Neuronal stem cell (in vitro differentiated cells): ENCODE results near the gene EXOC1.
A peak's percentile ranks its signal among the peaks of the same experiment; 100 is the strongest.

Source experiments
- DNase-seq: peaks from one replicate; pipeline ENCODE4 v3.0.0-alpha.2; 2013; ENCODE audit warnings: low spot score
- H2AFZ ChIP-seq: one replicate; pipeline ENCODE4 v1.6.1; 2013; ENCODE audit warnings: mild to moderate bottlenecking, low read length, inconsistent platforms
- H2AK5ac ChIP-seq: 2 replicates; pipeline ENCODE4 v1.6.1; 2013; ENCODE audit warnings: low read depth, mild to moderate bottlenecking, inconsistent platforms, low read length, moderate library complexity, mixed read lengths
- H2BK120ac ChIP-seq: 2 replicates; pipeline ENCODE4 v1.6.1; 2013; ENCODE audit warnings: low read depth, mild to moderate bottlenecking, inconsistent platforms, low read length, moderate library complexity, mixed read lengths
- H2BK12ac ChIP-seq: one replicate; pipeline ENCODE4 v1.6.1; 2013; ENCODE audit warnings: low read length, inconsistent platforms
- H2BK15ac ChIP-seq: 2 replicates; pipeline ENCODE4 v1.6.1; 2013; ENCODE audit warnings: mild to moderate bottlenecking, low read length, inconsistent platforms, mixed read lengths
- H2BK5ac ChIP-seq: one replicate; pipeline ENCODE4 v1.6.1; 2013; ENCODE audit warnings: inconsistent platforms, mild to moderate bottlenecking, low read length, moderate library complexity
- H3K14ac ChIP-seq: one replicate; pipeline ENCODE4 v1.6.1; 2013; ENCODE audit warnings: low read length, inconsistent platforms
- H3K18ac ChIP-seq: 2 replicates; pipeline ENCODE4 v1.6.1; 2013; ENCODE audit warnings: low read length, inconsistent platforms
- H3K23ac ChIP-seq: 2 replicates; pipeline ENCODE4 v1.6.1; 2013; ENCODE audit warnings: low read depth, mild to moderate bottlenecking, mixed read lengths, low read length, inconsistent platforms; ENCODE audit not compliant: poor library complexity
- H3K27ac ChIP-seq: replicated peaks from 3 replicates; pipeline ENCODE4 v1.5.1; 2013; ENCODE audit warnings: low read length, inconsistent platforms
- H3K27me3 ChIP-seq, 3 experiments: 2 replicates each; pipeline ENCODE4 v1.6.1; 2013; ENCODE audit warnings: low read length in 3 of 3, mild to moderate bottlenecking in 2 of 3, inconsistent platforms in 1 of 3, low read depth in 1 of 3, mixed read lengths in 1 of 3, moderate library complexity in 1 of 3; ENCODE audit not compliant: control insufficient read depth in 3 of 3, insufficient read depth in 3 of 3
- H3K36me3 ChIP-seq, 2 donors: replicated peaks in 1 of 2; 2 replicates each; pipeline ENCODE4 v1.6.1; 2013; ENCODE audit warnings: low read length in 2 of 2; ENCODE audit not compliant: control insufficient read depth in 2 of 2, insufficient read depth in 2 of 2
- H3K4ac ChIP-seq: 2 replicates; pipeline ENCODE4 v1.6.1; 2013; ENCODE audit warnings: inconsistent platforms, mild to moderate bottlenecking, low read length, moderate library complexity
- H3K4me1 ChIP-seq, 2 donors: 1 replicate in 1 of 2; 2 replicates in 1 of 2; pipeline ENCODE4 v1.6.1; 2013; ENCODE audit warnings: low read length in 2 of 2, low read depth in 1 of 2; ENCODE audit not compliant: control insufficient read depth in 2 of 2, insufficient read depth in 1 of 2
- H3K4me2 ChIP-seq: one replicate; pipeline ENCODE4 v1.6.1; 2013; ENCODE audit warnings: mild to moderate bottlenecking, low read length, inconsistent platforms; ENCODE audit not compliant: insufficient read depth, poor library complexity, severe bottlenecking
- H3K4me3 ChIP-seq, 2 donors: 2 replicates each; pipeline ENCODE4 v1.5.1; 2013; ENCODE audit warnings: low read length in 2 of 2, mild to moderate bottlenecking in 2 of 2, inconsistent platforms in 1 of 2, moderate library complexity in 1 of 2
- H3K79me1 ChIP-seq: one replicate; pipeline ENCODE4 v1.6.1; 2013; ENCODE audit warnings: low read depth, mild to moderate bottlenecking, inconsistent platforms, low read length, moderate library complexity
- H3K9ac ChIP-seq: one replicate; pipeline ENCODE4 v1.6.1; 2013; ENCODE audit warnings: mild to moderate bottlenecking, low read depth, low read length, inconsistent platforms; ENCODE audit not compliant: poor library complexity
- H3K9me3 ChIP-seq, 2 donors: replicated peaks in 1 of 2; 2 replicates each; pipeline versions ENCODE3 to v1.6.1; 2013; ENCODE audit warnings: low read length in 2 of 2, mild to moderate bottlenecking in 2 of 2, inconsistent platforms in 1 of 2, low read depth in 1 of 2, mixed read lengths in 1 of 2, moderate library complexity in 1 of 2; ENCODE audit not compliant: control insufficient read depth in 2 of 2, insufficient read depth in 1 of 2
- H4K8ac ChIP-seq: one replicate; pipeline ENCODE4 v1.6.1; 2013; ENCODE audit warnings: low read depth, mild to moderate bottlenecking, inconsistent platforms, low read length, moderate library complexity
- H4K91ac ChIP-seq: one replicate; pipeline ENCODE4 v1.6.1; 2013; ENCODE audit warnings: low read length, low read depth, mild to moderate bottlenecking, inconsistent platforms; ENCODE audit not compliant: poor library complexity
- WGBS, 2 donors: extraction: QIAGEN DNeasy Blood & Tissue Kit; methylation state at CpG; one replicate each; pipeline ENCODE4 v1.1.7; 2013; ENCODE audit warnings: missing lambda C conversion rate in 2 of 2, mixed read lengths in 1 of 2; ENCODE audit not compliant: insufficient read length in 2 of 2, insufficient replicate concordance in 1 of 2; ENCODE audit errors: extremely low coverage in 2 of 2; 5-methylcytosine and 5-hydroxymethylcytosine counted together

The EXOC1 gene

DNA sequence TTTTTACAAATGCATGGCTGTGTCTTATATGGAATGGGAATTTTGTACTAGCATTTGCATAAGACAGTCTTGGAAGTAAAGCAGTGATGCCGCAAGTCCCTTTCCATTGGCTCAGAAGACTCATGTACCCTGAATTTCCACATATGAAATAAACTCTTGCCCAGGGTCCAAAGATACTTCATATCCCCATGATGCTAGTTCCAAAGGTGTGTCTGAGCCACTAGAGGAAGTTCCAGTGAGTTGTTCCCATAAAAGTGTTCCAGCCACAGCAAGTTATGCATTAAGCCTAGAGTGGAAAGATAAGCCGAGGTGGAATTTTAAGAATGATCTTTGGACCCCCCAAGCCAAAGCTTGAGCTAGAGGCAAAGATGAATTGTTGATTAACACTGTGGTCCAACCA lies 86.0 kb downstream of the EXOC1 start:
- Histone ChIP-seq H4K8ac (no peak overlapping the region), H2AFZ (no peak overlapping the region), H3K79me1 (no peaks in the 10 kb centered on the region), H3K4me1 (no peaks in the 10 kb centered on the region), H2BK120ac (no peak overlapping the region), H3K27ac (no peak overlapping the region), H3K4ac (no peak overlapping the region), H3K27me3 (peaks cover 0 to 16% (median 0%) of the 10 kb centered on the region in 3 experiments), H3K36me3 (no peaks in the 10 kb centered on the region), H2AK5ac (no peak overlapping the region), H2BK12ac (no peak overlapping the region), H3K14ac (no peak overlapping the region), H2BK15ac (no peak overlapping the region), H3K23ac (no peak overlapping the region), H3K9me3 (peaks cover 0 to 6% of the 10 kb centered on the region in 2 donors), H4K91ac (no peak overlapping the region), H2BK5ac (no peak overlapping the region), H3K9ac (no peak overlapping the region), H3K18ac (no peak overlapping the region), H3K4me2 (no peak overlapping the region), H3K4me3 (no peak overlapping the region)
- WGBS, 2 donors: no CpG with 5 or more reads among the region's 2 CpGs
- no peak for DNase-seq

- H2AK5ac ChIP-seq: no peak overlapping the region
- H2BK120ac ChIP-seq: no peak overlapping the region
- H2AFZ ChIP-seq: no peak overlapping the region
- no peak overlapping the region for H3K4ac ChIP-seq
- H3K14ac ChIP-seq: no peak overlapping the region
- H3K4me1 ChIP-seq: no peaks in the 10 kb centered on the region
- no peak for DNase-seq
- no peak overlapping the region for H2BK15ac ChIP-seq
- peaks cover 0 to 6% of the 10 kb centered on the region in 2 donors for H3K9me3 ChIP-seq
- peaks cover 0 to 16% (median 0%) of the 10 kb centered on the region in 3 experiments for H3K27me3 ChIP-seq
- no peaks in the 10 kb centered on the region for H3K79me1 ChIP-seq
- no peak overlapping the region for H3K23ac ChIP-seq
- H3K4me2 ChIP-seq: no peak overlapping the region
- no peak overlapping the region for H2BK12ac ChIP-seq
- H3K4me3 ChIP-seq: no peak overlapping the region
- no CpG with 5 or more reads among the region's 3 CpGs for WGBS, 2 donors
- no peak overlapping the region for H3K27ac ChIP-seq
- H3K36me3 ChIP-seq: no peaks in the 10 kb centered on the region
- H2BK5ac ChIP-seq: no peak overlapping the region
- H4K91ac ChIP-seq: no peak overlapping the region
- H3K9ac ChIP-seq: no peak overlapping the region
- H3K18ac ChIP-seq: no peak overlapping the region
- H4K8ac ChIP-seq: no peak overlapping the region
Observed at GRCh38 chr4:55941881-55942396, 88.5 kb downstream of the EXOC1 start.

DNA sequence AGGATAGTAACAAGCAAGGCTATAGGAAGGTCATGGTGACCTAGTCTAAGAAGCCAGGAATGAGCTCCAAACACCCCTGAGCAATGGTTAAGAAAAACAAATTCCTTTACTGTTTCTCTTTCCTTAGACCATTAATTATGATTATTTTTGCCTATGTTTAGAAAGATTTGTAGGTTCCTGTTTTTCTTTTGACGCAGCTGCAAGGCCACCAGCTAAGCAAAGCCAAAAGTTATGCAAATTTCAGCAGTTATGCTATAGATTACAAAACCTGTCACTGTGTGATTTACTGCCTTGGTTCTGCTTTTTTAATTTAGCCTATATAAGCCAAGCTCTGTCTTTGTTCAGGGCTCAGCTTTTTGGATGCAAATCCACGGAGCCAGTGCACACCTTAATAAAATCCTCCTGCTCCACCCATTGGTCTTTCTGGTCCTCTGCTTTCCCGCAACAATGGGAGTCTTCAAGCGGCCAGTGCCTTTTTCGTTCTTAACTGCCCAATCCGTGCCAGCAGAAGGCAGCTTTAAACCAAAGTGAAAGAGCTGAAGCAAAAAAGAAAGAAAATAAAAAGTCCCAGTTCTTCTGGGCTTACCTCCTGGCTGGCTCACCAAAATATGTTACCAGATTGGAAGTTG lies 93.9 kb downstream of the EXOC1 start:
- Histone ChIP-seq H3K23ac (no peak overlapping the region), H3K4me2 (no peak overlapping the region), H3K27ac (no peak overlapping the region), H3K4me3 (no peak overlapping the region), H2BK120ac (no peak overlapping the region), H3K79me1 (no peaks in the 10 kb centered on the region), H3K4me1 (peaks cover 2 to 4% of the 10 kb centered on the region in 2 donors), H2BK12ac (no peak overlapping the region), H3K4ac (no peak overlapping the region), H2BK15ac (no peak overlapping the region), H4K8ac (no peak overlapping the region), H2AFZ (peak overlapping the region; percentile 97), H3K36me3 (peaks cover 0 to 6% of the 10 kb centered on the region in 2 donors), H3K18ac (no peak overlapping the region), H3K9me3 (peaks cover 0 to 11% of the 10 kb centered on the region in 2 donors), H2AK5ac (no peak overlapping the region), H4K91ac (no peak overlapping the region), H2BK5ac (no peak overlapping the region), H3K9ac (no peak overlapping the region), H3K27me3 (peaks cover 0 to 3% (median 0%) of the 10 kb centered on the region in 3 experiments), H3K14ac (no peak overlapping the region)
- WGBS, 2 donors: no CpG with 5 or more reads among the region's 6 CpGs
- no peak for DNase-seq

- no CpG with 5 or more reads among the region's 19 CpGs for WGBS, 2 donors
- Histone ChIP-seq H3K9me3 (peaks cover 0 to 11% of the 10 kb centered on the region in 2 donors), H3K4me3 (peak overlapping the region; percentile 66 to 74), H3K79me1 (no peaks in the 10 kb centered on the region), H3K4me2 (peak overlapping the region; percentile 59), H3K27me3 (peaks cover 0 to 3% (median 0%) of the 10 kb centered on the region in 3 experiments), H4K8ac (no peak overlapping the region), H2AFZ (peak overlapping the region; percentile 97), H3K4ac (no peak overlapping the region), H2BK5ac (no peak overlapping the region), H2BK12ac (no peak overlapping the region), H2BK15ac (no peak overlapping the region), H2BK120ac (no peak overlapping the region), H3K23ac (no peak overlapping the region), H3K27ac (no peak overlapping the region), H3K18ac (no peak overlapping the region), H3K9ac (no peak overlapping the region), H4K91ac (no peak overlapping the region), H3K14ac (no peak overlapping the region), H2AK5ac (no peak overlapping the region), H3K36me3 (peaks cover 1 to 14% of the 10 kb centered on the region in 2 donors), H3K4me1 (peaks cover 2 to 4% of the 10 kb centered on the region in 2 donors)
- no peak for DNase-seq
Observed at GRCh38 chr4:55947912-55948725, 94.7 kb downstream of the EXOC1 start.
